BLaER1 treated with 17β-estradiol and CSF1 and Interleukin-3, amounts not matched to agents 10 nM and 100 nM (cell line): ENCODE results near the gene RSPO1.

Experiments
- H3K27ac ChIP-seq, 11 experiments: shearing (Covaris generic); formaldehyde crosslinking; 2 replicates each; pipeline ENCODE4 v1.8.1; 2022
- H3K27me3 ChIP-seq, 11 experiments: shearing (Covaris generic); formaldehyde crosslinking; 2 replicates each; pipeline ENCODE4 v1.8.1; 2022
- H3K36me3 ChIP-seq, 11 experiments: shearing (Covaris generic); formaldehyde crosslinking; 2 replicates each; pipeline ENCODE4 v1.8.1; 2022
- H3K4me1 ChIP-seq, 10 experiments: shearing (Covaris generic); formaldehyde crosslinking; 2 replicates each; pipeline ENCODE4 v1.8.1; 2022
- H3K4me2 ChIP-seq, 11 experiments: shearing (Covaris generic); formaldehyde crosslinking; 2 replicates each; pipeline ENCODE4 v1.8.1; 2022
- H3K4me3 ChIP-seq, 10 experiments: shearing (Covaris generic); formaldehyde crosslinking; 2 replicates each; pipeline ENCODE4 v1.8.1; 2022
- H3K9ac ChIP-seq, 11 experiments: shearing (Covaris generic); formaldehyde crosslinking; 2 replicates each; pipeline ENCODE4 v1.8.1; 2022
- H3K9me3 ChIP-seq, 11 experiments: shearing (Covaris generic); formaldehyde crosslinking; replicated peaks in 1 of 11; 2 replicates each; pipeline ENCODE4 v1.8.1; 2022
- H4K20me1 ChIP-seq, 11 experiments: shearing (Covaris generic); formaldehyde crosslinking; 2 replicates each; pipeline ENCODE4 v1.8.1; 2022
- Cebpa-rat ChIP-seq, 11 experiments: shearing (Covaris generic); IDR thresholded peaks; 2 replicates each; pipeline ENCODE4 v1.8.1; 2022

Gene RSPO1

DNA sequence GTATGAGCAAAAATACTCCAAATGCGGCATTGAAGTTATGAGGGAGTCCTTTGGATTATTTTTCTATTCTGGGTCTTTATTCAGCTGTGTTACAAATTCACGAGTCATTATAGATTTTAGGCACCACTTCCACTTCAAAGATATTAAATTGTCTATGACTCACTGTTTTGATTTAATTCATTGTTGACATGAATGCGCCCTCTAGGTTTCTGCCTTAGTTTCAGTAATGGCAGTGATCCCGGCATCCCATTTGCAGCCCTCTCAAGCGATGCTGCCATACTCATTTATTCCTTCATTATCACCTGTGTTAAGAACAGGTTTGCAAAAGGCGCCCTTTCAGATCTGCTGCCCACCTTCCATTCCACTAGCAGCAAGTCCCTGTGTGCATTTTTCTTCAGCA, 14.0 kb downstream of the RSPO1 start:
- H3K9ac ChIP-seq = no peak overlapping the region
- H3K4me1 ChIP-seq = no peaks in the 10 kb centered on the region
- H3K27me3 ChIP-seq = peaks cover 0 to 8% (median 0%) of the 10 kb centered on the region in 11 experiments; a peak in 3 of 22 replicates
- H3K36me3 ChIP-seq = no peaks in the 10 kb centered on the region
- no peak overlapping the region for H3K4me2 ChIP-seq
- no peak overlapping the region for H3K27ac ChIP-seq
- no peak for TF ChIP-seq Cebpa-rat (IDR thresholded peaks at IDR 0.05)
- H3K4me3 ChIP-seq = no peak overlapping the region
- no peaks in the 10 kb centered on the region; a peak in 3 of 22 replicates for H4K20me1 ChIP-seq
- H3K9me3 ChIP-seq = no peaks in the 10 kb centered on the region

DNA sequence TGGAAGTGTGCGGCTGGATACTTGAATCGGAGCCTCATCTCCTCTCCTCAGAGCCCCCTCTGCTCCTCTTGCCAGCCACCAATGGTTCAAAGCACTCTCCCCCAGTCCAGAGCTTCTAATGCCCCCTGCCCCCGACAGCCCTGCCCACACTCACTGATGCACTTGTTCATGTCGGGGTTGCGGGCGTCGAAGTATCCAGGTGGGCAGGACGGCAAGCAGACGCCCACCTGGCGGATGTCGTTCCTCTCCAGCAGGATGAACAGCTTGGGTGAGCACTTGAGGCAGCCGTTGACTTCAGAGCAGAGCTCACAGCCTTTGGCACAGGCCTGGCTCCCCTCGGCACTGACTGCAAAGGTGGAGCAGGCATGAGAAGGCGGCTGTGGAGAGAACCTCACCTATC, 18.4 kb downstream of the RSPO1 start:
- Histone ChIP-seq H3K9me3 (no peaks in the 10 kb centered on the region), H3K27ac (no peak overlapping the region), H3K27me3 (peaks cover 0 to 10% (median 0%) of the 10 kb centered on the region in 11 experiments; a peak in 4 of 22 replicates), H3K4me1 (no peaks in the 10 kb centered on the region), H4K20me1 (no peaks in the 10 kb centered on the region; a peak in 3 of 22 replicates), H3K9ac (no peak overlapping the region), H3K4me2 (no peak overlapping the region), H3K36me3 (no peaks in the 10 kb centered on the region), H3K4me3 (no peak overlapping the region)
- no peak for TF ChIP-seq Cebpa-rat (IDR thresholded peaks at IDR 0.05)

DNA sequence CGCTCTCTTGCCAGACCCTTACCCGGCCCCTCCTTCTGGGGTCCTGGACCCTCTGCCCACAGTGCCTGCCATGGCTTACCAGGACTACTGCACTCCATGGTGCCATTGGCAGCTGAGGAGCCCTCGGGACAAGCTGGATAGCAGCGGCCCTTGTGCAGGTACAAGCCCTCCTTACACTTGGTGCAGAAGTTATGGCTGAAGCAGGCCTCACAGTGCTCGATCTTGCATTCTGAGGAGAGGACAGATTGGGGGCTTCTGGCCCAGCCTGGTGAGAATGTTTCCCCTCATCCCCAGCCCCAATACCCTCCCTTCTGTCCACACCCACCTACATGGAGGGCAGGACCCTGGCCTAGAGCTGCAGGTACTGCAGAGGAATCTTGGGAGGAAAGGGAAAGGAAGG, 20.6 kb downstream of the RSPO1 start:
- Histone ChIP-seq H3K9ac (no peak overlapping the region), H3K27me3 (peaks cover 0 to 10% (median 0%) of the 10 kb centered on the region in 11 experiments; a peak in 4 of 22 replicates), H3K36me3 (no peaks in the 10 kb centered on the region), H3K4me2 (no peak overlapping the region), H4K20me1 (no peaks in the 10 kb centered on the region; a peak in 2 of 22 replicates), H3K4me1 (no peaks in the 10 kb centered on the region; a peak in 1 of 20 replicates), H3K27ac (no peak overlapping the region), H3K4me3 (no peak overlapping the region), H3K9me3 (no peaks in the 10 kb centered on the region)
- TF ChIP-seq Cebpa-rat (IDR thresholded peaks at IDR 0.05) = no peak

DNA sequence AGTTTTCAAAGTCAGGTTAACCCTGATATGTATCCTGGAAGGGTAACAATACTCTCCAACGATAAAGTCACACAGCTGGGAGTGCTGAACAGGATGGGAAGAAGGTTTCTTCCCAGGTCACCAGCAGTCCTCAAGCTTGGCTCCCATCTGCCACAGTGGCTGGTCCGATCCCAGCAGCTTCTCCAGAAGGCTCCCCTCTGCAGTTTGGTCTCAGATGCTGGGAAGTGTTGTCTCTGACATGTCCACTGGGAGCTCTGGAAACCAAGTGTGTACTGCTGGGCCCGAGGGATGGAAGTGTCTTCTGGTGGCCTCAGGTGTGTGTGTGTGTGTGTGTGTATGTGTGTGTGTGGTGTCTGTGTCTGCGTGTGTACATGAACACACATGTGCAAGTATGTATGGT, 22.5 kb downstream of the RSPO1 start:
- Histone ChIP-seq H3K4me3 (no peak overlapping the region), H3K4me1 (peaks cover 0 to 3% (median 0%) of the 10 kb centered on the region in 10 experiments; a peak in 2 of 20 replicates), H3K27ac (no peak overlapping the region)

DNA sequence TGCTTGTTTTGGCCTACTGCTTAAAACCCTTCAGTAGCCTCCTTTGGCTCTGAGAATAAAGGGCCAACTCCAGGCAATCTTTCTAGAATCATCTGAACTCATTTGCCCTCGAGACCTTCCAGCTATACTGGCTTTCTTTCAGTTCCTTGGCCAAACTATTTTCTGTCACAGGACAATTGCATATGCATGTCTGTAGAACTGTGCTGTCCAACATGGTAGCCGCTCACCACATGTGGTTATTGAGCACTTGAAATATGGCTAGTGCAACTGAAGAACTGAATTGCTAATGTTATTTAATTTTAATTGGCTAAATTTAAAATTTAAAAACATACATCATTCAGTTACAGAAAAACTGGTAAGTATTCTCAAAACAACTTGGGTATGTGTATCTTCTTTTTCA, 24.7 kb downstream of the RSPO1 start:
- no peak overlapping the region for H3K4me3 ChIP-seq
- H3K4me1 ChIP-seq = peaks cover 0 to 14% (median 5%) of the 10 kb centered on the region in 10 experiments; a peak in 11 of 20 replicates
- H3K9ac ChIP-seq = no peak overlapping the region
- H4K20me1 ChIP-seq = no peaks in the 10 kb centered on the region; a peak in 1 of 22 replicates
- no peak overlapping the region for H3K4me2 ChIP-seq
- peaks cover 0 to 4% (median 0%) of the 10 kb centered on the region in 11 experiments; a peak in 3 of 22 replicates for H3K27me3 ChIP-seq
- H3K27ac ChIP-seq = no peak overlapping the region
- no peaks in the 10 kb centered on the region for H3K9me3 ChIP-seq
- no peaks in the 10 kb centered on the region for H3K36me3 ChIP-seq
- no peak for TF ChIP-seq Cebpa-rat (IDR thresholded peaks at IDR 0.05)

More for the DNA sequence above, 22.5 kb downstream of the RSPO1 start:
- Histone ChIP-seq H3K27me3 (peaks cover 0 to 10% (median 0%) of the 10 kb centered on the region in 11 experiments; a peak in 4 of 22 replicates), H3K36me3 (no peaks in the 10 kb centered on the region), H3K9me3 (no peaks in the 10 kb centered on the region), H3K4me2 (no peak overlapping the region), H3K9ac (no peak overlapping the region), H4K20me1 (no peaks in the 10 kb centered on the region; a peak in 2 of 22 replicates)
- TF ChIP-seq Cebpa-rat (IDR thresholded peaks at IDR 0.05) = no peak

DNA sequence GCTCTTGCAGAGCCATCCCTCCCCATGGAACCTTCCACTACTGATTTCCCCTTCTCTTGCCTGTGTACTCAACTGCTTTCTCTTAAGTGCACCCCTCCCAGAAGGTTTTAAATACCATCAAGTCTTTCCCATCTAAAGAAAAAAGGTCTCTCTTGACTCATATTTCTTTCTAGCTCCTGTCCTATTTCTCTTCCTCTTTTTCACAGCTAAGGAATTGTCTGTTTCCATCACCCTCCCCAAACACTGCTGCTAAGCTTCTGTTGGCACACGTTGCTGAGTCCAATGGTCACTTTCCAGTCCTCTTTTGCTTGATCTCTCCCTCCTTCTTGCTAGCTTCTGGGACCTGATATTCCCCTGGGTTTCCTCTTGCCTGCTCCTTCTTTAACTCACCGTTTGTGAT, 25.7 kb downstream of the RSPO1 start:
- no peaks in the 10 kb centered on the region; a peak in 1 of 22 replicates for H3K27me3 ChIP-seq
- no peak overlapping the region for H3K27ac ChIP-seq
- H3K9me3 ChIP-seq = no peaks in the 10 kb centered on the region
- no peak overlapping the region for H3K9ac ChIP-seq
- H3K4me2 ChIP-seq = no peak overlapping the region
- H3K4me1 ChIP-seq = peaks cover 0 to 14% (median 5%) of the 10 kb centered on the region in 10 experiments; a peak in 11 of 20 replicates
- no peaks in the 10 kb centered on the region; a peak in 1 of 22 replicates for H4K20me1 ChIP-seq
- no peak overlapping the region for H3K4me3 ChIP-seq
- H3K36me3 ChIP-seq = no peaks in the 10 kb centered on the region
- no peak for TF ChIP-seq Cebpa-rat (IDR thresholded peaks at IDR 0.05)

DNA sequence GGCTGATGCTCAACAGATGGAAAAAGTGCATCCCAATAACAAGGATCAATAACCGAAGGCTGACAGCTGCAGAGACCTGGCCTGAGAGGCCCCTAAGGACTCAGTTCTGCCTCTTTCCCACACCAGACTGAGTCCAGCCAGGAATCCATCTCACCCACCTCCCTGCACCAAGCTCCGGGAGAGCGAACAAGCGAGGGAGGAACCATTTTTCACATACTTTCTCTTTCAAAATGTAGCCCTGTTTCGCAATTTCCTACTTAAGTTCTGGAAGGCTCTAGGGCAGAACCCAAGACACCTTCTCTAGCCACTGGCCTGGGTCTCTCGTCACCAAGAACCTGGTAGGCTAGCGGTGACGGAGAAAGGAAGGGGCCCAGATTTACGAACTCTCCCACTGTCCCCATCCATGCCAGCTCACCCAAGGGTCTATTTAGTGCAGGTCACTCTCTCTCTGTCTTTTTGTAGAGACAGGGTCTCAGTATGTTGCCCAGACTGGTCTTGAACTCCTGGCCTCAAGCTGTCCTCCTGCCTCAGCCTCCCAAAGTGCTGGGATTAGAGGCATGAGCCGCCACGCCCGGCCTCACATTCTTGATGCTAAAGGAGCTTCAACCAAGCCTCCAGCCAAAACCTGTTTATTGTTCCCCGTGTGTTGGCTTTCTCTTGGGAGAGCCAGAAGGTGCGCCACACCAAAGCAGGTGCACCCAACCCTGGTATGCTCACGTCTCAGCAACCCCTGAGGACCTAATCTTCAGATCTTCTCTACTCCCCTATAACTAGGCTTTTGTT, 28.0 kb downstream of the RSPO1 start:
- Histone ChIP-seq H3K9ac (no peak overlapping the region), H3K4me3 (no peak overlapping the region), H3K27me3 (no peaks in the 10 kb centered on the region; a peak in 1 of 22 replicates), H3K27ac (no peak overlapping the region), H3K36me3 (no peaks in the 10 kb centered on the region), H3K9me3 (no peaks in the 10 kb centered on the region), H4K20me1 (no peaks in the 10 kb centered on the region), H3K4me2 (peak overlapping the region in 8 of 11 experiments; percentile 4 to 72 (median 39); a peak in 12 of 22 replicates), H3K4me1 (peaks cover 0 to 17% (median 5%) of the 10 kb centered on the region in 10 experiments; a peak in 12 of 20 replicates)
- peak in 9 of 11 experiments; percentile 22 to 78 (median 71); a peak in 13 of 22 replicates for TF ChIP-seq Cebpa-rat (IDR thresholded peaks at IDR 0.05)

DNA sequence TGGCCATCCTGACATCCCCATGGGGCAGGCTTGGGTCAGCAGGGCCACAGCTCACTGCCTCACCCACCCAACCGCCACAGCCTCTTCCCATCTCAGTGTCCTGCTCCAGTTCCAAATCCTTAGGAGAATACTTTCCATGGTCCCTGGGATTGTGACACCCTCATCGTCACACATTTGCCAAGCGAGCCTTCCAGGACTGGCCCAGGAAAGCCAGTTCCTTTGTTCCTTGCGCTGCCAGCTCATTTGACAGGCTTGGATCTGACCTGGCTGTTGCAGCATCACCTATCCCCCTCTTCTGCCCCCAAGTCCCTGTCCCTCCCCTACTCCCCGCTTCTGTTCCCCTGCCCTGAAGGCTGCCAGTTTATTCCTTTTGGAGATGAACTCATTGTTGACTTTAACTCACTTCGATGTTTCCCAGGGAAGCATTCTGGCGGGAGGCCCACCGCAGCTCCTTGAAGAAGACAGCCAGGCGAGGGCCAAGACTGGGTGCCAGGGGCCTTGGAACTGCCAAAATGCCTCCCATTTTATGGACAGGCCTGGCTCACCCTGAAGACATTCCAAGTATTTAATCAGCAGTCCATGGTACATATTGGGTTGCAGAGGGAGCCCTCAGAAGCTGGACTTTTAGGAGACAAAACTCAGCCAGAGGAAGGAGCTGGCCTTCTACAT, 28.8 kb downstream of the RSPO1 start:
- Histone ChIP-seq H3K27ac (no peak overlapping the region), H3K4me3 (no peak overlapping the region), H3K9me3 (no peaks in the 10 kb centered on the region), H3K4me1 (peaks cover 0 to 17% (median 5%) of the 10 kb centered on the region in 10 experiments; a peak in 12 of 20 replicates), H3K9ac (no peak overlapping the region), H4K20me1 (no peaks in the 10 kb centered on the region), H3K36me3 (no peaks in the 10 kb centered on the region), H3K27me3 (no peaks in the 10 kb centered on the region; a peak in 1 of 22 replicates), H3K4me2 (peak overlapping the region in 8 of 11 experiments; percentile 4 to 72 (median 39); a peak in 12 of 22 replicates)
- no peak for TF ChIP-seq Cebpa-rat (IDR thresholded peaks at IDR 0.05)

DNA sequence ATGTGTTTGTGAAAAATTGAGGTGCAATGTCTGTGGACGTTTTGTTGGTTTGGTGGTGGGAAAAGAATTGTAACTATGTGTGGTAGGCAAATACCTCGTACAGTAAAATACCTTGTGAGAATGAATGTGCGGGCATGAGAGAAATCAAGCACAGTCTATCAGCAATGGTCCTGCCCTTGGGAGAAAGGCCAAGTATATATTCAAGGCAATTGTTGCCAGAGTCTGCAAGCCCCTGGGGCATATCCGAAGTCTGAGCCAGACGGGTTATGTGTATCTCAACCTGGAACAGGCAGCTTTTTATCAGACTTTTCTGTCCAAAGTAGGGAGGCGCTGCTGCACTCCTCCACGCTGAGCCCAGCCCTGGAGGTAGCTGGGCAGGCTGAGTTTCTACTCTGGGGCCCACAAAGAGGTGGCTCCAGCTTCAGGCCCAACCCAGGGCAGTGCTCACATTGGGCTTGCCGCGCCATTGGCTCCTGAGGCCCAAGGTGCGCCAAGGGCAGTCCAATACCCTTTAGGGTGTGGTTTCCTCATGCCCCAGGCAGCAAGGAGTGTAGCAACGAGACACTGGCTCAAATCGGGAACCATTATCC, 29.5 kb downstream of the RSPO1 start:
- Histone ChIP-seq H3K36me3 (no peaks in the 10 kb centered on the region), H3K27me3 (no peaks in the 10 kb centered on the region; a peak in 1 of 22 replicates), H3K27ac (no peak overlapping the region)

More for the DNA sequence above, 29.5 kb downstream of the RSPO1 start:
- peaks cover 0 to 17% (median 5%) of the 10 kb centered on the region in 10 experiments; a peak in 12 of 20 replicates for H3K4me1 ChIP-seq
- TF ChIP-seq Cebpa-rat (IDR thresholded peaks at IDR 0.05) = no peak
- H3K4me2 ChIP-seq = no peak overlapping the region
- H4K20me1 ChIP-seq = no peaks in the 10 kb centered on the region
- H3K9ac ChIP-seq = no peak overlapping the region
- no peak overlapping the region for H3K4me3 ChIP-seq
- no peaks in the 10 kb centered on the region for H3K9me3 ChIP-seq
